NCI-H2081 treated with DMSO at 0.1 percent for 48 hours (cell line): ENCODE measurements around the gene TAB2.
"Not testable (repeated sequence)": the region's sequence is repeated elsewhere in the genome, so short reads cannot be mapped to it uniquely, and the experiment has no call there.

Experiments
- DNase-seq: peaks from one replicate; lab custom pipeline; 2025; lab: John Stamatoyannopoulos, UW

The TAB2 gene

DNA sequence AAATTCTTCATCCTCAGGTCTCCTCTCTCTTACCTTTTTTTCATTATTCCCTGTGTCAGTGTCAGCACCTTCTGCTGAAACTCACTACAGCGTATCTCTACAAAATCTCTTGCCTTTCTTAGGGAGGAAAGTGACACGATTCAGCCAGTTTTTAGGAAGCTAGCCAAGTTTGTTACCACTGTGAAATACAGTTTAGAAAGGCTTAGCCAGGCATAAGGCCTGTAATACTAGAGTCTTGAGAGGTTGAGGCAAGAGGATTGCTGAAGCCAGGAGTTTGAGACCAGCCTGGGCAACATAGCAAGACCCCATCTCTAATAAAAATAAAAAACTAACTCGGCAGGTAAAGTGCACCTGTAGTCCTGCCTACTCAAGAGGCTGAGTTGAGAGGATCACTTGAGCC, 16.7 kb downstream of the TAB2 start:
- no peak for DNase-seq

DNA sequence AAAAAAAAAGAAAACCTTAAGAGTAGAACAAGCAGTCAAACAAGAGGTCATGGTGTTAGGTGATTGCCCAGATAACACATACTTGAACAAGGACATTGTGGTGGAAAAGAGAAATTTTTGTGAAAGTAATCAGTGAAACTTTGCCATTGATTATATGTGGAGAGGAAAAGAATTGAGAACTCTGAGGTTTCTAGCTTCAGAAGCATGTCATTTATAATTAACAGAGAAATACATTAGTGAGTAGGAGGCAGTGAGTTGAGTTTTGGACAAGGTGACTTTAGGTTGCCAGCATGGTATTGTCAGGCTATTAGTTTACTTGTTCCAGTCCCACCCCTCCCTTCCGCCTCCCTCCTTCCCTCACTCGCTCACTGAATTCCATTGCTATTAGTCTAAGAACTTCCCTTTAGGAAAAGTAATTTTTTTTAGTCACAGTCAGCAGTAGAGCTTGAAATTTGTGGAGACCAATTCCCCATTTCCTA, 17.2 kb downstream of the TAB2 start:
- no peak for DNase-seq

DNA sequence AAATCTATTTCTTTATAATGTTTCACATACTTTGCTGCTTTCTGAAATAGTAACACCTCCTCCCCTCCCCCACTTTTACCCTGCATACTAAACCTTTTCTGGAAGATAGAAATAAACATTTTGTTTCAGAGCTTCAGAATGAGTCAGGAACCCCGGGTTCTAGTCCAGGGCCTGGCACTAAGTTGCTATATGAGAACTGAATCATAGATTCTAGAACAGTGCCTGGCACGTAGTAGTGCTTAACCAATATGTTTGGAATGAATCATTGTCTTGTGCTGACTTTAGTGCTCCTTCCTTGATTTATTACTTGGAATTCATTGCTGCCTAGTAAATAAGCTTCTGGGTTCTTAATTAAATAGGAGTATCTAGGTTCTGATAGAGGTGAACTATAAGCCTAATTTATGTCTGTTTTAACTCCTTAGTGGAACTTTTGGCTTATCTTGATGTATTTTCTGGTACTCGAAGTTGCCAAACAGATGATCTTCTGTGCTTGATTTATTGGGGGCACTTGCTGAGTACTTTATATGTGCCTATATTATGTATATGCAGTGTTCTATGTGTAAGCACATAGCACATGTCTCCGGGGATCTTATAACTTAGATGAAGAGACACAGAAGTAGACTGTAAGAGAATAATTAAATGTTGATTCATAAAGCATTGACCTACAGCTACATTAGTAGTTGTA, 18.6 kb downstream of the TAB2 start:
- DNase-seq: no peak

DNA sequence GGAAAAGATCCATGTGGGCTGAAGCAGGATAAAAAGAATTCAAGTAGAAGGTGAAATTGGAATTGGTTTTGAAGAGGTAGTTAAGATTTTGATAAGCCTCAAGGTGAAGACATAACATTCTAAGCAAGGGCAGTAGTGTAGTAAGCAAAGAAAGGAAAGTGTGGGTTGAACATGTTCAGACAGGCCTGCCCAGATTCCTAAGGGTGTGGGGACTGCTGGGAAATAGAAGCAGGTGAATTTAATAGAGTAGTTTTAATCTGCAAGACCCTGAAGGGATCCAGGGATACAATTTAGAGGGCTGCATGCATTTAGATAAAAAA, 19.1 kb downstream of the TAB2 start:
- DNase-seq: no peak

DNA sequence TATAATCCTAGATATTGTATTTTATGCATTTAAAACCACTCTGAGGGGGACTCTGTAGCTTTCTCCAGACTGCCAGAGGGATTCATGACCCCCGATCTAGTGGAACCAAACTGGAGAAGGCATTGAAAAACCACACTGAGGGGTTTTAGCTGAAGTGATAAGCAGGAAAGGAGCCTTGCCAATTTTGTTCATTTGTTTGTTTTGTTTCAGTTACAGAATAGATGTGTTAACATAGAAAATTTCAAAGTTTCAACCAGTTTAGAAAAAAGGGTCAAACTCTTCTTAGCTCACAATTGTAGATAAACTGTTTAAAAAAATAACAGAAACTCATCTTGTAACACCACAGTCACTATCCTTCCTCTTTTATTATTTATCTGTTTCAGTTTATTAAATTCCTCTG, 19.8 kb downstream of the TAB2 start:
- no peak for DNase-seq

DNA sequence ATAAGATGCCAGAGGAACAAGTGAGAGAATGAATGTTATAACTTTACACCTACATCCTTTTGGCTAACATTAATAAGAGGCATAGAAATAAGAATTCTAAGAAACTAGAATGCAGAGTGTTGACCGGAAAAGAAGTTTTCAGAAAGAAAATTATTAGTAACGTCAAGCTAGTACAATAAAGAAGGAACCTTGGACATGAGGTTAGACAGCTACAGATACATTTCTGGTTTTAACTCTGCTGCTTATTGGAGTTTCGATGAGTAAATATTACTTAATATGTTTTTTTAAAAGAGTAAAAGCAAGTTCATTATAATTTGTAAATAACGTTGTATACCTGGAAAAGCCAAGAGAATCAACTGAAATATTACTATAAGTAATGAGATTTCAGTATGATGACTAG, 22.7 kb downstream of the TAB2 start:
- DNase-seq: no peak

DNA sequence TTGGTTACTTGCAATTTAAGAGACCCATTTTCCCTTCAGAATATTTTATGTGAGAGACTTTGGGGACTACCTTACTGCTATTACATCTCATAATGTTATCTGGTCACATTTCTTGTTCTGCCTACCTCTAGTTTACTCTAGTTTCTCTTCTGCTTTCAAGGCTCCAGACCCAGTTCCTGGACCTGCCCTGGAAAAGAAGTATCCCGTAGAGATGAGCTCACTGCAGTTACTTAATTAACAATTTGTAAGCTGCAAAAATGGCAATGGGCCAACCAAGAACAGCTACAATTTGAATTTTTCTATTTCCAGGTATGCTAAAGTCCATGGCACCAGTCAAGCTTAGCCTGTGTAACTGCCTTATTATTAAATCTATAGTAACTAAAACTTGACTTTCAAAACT, 25.0 kb downstream of the TAB2 start:
- no peak for DNase-seq

DNA sequence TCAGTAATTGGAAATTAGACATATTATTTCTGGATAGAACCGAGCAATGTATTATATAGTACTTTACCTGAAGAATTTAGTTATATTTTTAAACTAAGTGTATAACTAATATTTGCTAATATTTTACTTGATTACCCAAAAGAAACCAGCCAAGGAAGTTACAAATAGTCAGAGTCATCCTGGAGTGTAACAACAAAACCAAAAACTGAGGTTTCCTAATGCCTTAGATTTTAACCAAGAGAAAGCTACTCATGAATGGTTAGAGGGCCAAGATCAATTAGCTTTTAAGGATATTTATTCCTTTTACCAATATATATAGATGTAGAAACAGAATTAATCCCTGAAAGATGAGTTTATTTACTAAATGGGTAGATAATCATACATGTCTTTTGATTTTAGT, 26.0 kb downstream of the TAB2 start:
- no peak for DNase-seq

DNA sequence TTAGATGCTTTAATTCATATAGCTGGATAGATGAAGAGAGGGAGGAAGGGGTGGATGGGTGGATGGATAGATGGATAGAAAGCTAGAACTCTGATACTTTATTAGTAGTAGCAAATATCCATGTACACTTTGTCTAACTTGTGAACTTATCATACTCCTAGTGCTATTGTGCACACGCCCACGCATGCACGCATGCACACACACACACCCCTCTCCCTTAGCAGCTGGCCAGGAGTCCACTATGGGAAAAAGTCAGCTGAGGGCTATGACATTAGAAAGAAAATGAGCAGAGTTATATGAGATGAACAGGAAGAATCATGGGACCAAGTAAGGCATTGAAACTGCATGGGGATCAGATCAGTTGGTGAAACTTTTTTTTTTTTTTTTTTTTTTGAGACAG, 28.6 kb downstream of the TAB2 start:
- DNase-seq: no peak

DNA sequence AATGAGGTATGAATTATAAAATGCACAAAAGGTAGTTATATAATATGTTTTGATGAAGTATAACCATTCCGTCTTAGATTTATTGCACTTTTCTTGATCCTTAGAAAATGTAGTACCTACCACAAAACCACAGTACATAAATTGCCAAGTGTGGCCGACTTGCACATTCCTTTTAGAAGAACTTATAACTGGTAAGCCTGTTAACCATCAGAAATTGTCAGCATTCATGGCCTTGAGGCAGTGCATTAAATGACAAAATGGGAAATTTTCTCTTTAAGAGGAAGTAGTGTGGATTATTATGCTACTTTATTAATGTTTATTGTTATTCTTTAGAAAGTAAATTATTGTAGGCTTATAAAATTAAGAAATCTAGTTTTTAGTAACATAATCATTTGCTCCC, 29.6 kb downstream of the TAB2 start:
- no peak for DNase-seq

DNA sequence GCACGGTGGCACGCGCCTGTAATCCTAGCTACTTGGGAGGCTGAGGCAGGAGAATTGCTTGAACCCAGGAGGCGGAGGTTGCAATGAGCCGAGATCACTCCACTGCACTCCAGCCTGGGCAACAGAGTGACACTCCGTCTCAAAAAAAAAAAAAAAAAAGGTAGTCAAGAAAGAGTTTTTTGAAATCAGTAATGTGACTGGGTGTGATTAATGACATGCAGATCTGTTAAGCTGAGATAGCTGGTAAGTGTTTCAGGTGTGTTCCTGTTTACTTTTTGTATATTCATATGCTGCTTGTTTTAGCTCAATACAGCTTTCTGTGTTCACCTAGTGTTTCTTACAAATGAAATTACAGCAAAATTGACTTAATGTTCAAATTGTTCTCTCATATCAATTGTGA, 31.8 kb downstream of the TAB2 start:
- not testable (repeated sequence) for DNase-seq

DNA sequence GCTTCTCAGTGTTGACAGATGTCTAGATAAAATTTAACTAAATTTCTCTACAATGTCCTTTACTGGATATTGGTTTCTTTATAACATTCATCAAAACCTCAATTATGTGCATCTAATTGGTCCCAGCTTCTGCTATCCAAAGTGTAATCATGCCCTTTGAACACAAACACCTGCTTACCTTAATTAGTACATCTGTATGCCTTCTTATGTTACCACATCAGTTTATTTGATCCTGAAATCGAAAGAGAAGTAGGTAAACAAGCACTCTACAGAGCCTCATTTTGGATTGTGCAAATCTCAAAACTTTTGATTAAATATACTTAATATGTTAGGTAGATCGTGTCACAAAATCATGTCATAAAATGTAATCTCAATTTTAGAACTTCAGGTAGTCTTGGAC, 36.5 kb downstream of the TAB2 start:
- DNase-seq: no peak

DNA sequence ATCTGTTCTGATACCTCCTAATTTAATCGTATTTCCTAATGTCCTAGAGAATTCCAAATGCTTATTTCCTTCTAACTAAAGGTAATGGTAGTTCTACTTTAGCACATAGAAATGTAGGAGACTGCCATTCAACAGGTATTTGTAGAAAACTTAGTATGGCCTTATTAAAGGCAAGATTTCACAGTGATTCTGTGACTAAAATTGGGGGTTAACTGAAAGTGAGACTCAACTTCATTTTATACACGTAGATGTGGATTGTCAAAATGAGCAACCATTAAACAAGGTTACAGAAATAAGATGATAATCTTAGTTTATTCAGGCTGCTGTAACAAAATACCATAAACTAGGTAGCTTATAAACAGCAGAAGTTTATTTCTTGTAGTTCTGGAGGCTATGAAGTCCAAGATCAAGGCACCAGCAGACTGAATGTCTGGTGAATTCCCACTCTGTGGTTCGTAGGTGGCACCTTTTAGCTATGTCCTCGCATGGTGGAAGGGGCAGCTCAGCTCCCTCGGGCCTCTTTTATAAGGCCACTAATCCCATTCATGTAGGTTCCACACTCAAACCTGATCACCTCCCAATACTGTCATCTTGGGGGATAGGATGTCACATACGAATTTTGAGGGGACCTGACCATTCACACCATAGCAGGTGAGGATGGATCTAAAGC, 38.7 kb downstream of the TAB2 start:
- no peak for DNase-seq

DNA sequence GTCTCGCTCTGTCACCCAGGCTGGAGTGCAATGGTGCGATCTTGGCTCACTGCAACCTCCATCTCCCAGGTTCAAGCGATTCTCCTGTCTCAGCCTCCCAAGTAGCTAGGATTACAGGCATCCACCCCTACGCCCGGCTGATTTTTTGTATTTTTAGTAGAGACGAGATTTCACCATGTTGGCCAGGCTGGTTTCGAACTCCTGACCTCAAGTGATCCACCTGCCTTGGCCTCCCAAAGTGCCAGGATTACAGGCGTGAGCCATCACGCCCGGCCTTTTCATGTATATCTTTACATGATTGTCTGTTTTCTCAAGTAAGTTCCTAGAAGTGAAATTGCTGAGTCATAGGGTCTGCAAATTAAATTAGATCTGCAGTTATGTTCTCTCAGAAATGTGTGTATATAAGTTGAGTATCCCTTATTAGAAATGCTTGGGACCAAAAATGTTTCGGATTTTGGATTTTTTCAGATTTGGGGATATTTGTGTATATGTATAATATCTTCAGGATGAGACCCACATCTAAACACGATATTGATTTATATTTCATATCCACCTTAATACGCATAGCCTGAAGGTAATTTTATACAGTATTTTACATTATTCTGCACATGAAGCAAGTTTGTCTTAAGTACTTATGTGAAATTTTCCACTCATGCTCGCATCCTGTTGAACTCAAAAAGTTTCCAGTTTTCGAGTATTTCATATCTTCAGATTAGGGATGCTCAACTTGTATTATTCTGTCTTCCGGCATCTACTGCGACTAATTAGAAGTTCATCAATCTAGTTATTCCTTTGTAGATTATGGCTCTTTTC, 40.4 kb downstream of the TAB2 start:
- DNase-seq: no peak

DNA sequence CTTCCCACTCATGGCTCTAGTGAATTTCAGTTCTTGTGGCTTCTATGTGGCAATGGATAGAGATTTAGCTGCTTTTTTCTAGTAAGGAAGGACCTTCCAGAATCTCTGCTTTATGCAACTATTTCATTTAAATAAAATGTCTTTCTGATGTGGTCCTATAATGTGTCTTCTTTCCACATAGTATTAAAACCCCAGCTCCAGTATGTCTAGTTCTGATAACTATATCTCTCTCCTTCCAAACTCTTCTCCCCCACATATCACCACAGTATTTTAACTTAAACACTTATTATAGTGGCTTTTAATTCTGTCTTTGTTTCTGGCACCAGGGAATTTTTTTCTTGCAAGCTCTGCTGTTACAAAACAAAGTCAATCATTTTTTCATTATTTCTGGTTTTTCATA, 41.9 kb downstream of the TAB2 start:
- no peak for DNase-seq

DNA sequence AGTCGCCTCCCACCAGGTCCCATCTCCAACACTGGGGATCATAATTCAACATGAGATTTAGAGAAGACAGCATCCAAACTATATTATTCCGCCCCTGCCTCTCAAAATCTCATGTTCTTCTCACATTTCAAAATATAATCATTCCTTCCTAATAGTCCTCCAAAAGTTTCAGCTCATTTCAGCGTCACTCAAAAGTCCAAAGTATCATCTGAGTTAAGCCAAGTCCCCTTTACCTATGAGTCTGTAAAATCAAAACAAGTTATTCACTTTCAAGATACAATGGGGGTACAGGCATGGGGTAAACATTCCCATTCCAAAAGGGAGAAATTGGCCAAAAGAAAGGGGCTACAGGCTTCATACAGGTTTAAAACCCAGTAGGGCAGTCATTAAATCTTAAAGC, 43.0 kb downstream of the TAB2 start:
- DNase-seq: no peak

DNA sequence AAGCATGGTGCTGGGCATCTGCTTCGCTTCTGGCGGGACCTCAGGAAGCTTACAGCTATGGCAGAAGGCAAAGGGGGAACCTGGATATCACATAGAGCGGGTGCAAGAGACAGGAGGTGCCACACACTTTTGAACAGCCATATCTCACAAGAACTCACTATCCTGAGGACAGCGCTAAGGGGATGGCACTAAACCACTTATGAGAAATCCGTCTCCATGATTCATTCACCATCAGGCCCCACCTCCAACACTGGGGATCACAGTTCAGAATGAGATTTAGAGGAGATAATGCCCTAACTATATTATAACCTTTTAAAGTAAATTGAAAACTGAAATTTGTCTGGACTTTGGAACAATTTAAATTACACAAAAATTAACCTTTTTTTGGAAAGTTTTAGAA, 44.8 kb downstream of the TAB2 start:
- no peak for DNase-seq

DNA sequence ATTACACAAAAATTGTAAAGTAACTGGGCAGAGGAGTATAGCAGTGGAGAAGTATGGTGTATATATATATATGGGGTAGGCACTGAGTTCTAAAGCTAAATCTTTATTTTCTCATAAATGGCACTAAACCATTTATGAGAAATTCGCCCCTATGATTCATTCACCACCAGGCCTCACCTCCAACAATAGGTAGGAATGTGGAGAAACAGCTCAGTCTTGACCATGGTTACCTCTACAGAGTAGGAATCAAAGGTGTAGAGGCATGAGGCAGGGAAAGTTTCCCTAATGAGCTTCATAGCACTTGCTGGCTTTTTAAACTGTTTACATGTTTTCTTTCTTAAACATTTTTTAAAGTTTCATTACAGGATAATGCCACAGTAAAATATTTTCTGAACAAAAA, 45.6 kb downstream of the TAB2 start:
- no peak for DNase-seq

DNA sequence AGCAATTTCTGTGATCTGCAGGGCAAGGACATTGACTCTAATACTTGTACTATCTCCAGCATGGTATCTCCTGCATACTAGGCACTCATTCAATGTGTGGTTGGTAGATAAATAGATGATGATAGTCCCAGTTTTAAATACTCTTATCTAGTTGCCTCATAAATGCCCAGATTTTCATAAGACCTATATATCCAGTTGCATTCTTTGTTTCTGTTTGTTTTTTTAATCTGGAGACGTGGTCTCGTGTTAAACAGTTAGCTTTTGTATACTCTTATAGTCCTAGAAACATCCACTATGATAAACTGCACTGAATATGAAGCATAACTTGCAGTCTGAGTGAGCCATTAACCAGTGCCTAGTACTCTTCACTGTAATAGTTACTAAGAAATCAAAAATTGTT, 47.0 kb downstream of the TAB2 start:
- DNase-seq: no peak

DNA sequence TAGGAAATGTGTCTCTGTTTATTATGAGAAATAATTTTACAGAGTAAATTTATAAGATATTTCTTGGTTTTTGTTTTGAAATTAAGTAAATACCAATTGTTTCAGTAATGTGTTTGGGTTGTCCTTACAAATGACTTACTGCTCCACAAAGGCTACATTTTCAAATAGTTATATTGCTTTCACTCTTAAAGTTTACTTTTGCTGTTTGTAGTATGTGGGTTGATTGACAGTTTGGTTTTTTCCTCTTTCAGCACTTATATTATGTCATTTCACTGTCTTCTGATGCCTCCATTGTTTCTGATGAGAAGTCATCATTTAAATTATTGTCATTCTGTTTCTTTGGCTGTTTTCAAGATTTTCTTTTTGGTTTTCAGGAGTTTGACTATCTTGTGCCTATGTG, 47.7 kb downstream of the TAB2 start:
- DNase-seq: no peak

DNA sequence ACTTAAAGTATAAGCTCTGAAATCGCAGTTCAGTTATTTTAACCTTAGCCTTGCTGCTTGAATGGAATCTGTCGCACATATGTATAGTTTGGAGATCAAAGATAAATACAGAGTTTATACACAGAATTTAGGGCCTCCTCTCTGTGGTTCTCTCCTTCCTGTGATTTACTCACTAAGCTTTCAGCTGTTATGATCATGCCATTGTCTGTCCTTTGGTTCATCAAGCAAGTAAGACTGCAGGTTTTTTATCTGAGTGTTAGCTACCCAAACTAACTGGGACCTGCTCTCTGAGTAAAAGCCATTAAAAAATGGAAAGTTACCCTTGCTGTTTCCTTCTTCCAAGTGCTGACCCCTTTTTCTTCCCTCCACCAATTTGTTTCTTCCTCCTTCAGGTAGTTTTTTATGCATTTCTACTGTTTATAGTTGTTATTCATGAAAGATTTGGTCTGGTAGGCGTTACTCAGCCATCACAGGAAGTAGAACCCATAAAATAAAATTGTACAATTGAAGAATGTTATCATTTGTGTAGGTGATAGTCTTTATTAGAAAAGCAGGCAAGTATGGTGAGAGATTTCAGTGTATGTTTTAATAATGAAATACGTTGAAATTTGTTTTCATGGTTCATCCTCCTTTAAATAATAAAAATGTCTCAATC, 48.9 kb downstream of the TAB2 start:
- no peak for DNase-seq

DNA sequence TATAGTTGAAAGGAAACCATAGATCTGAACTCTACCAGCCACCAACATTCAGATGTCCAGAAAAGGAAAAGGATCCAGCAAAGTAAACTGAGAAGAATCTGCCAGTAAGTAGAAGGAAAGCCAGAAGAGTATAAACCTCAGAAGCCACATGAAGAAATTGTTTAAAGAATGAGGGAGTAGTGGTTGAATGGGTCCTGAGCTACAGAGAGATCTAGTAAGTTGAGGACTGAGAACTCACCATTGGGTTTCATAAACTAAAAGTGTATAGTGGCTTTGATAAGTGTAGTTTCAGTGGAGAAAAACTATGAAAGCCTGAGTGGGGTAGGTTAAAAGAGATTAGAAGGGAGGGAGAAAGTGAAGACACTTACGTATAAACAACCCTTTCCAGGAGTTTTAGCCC, 50.6 kb downstream of the TAB2 start:
- DNase-seq: no peak

DNA sequence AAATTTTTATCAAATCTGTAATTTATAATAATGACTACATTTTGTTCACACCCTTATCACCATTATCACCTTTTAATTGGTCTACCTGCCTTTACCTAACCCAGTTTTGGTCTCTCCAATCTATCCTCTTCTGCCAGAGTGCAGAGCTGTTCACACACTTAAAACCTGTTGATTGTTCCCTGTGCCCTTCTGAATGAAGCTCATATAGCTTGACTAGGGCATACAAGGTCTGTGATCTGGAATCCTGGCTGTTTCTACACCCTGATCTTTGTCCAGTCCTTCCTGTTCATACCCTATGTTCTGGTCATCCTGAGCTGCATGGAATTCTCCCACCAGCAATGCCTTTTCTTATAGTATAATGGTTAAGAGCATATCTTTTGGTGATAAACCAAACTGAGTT, 53.6 kb downstream of the TAB2 start:
- DNase-seq: no peak
